Neural crest cell (in vitro differentiated cells): ENCODE results near the gene GPX6. TPM values are rescaled to one million over a fixed set of nuclear protein-coding genes. Genes with fewer than 3 reads are reported as not detected.
"Not testable (repeated sequence)": the region's sequence is repeated elsewhere in the genome, so short reads cannot be mapped to it uniquely, and the experiment has no call there.

Experiments used
- DNase-seq: peaks from one replicate; pipeline ENCODE4 v3.0.0; 2021; ENCODE audit warnings: low read depth, mixed read lengths, low spot score
- H3K27ac Mint-ChIP-seq: one replicate; pipeline ENCODE4 v1.8.0; 2021; ENCODE audit warnings: mild to moderate bottlenecking, mixed read lengths; ENCODE audit not compliant: unreplicated experiment
- H3K27me3 Mint-ChIP-seq: 2 replicates; pipeline ENCODE4 v1.8.0; 2021; ENCODE audit warnings: low read depth, mild to moderate bottlenecking, mixed read lengths
- H3K36me3 Mint-ChIP-seq: 2 replicates; pipeline ENCODE4 v1.8.0; 2021; ENCODE audit warnings: low read depth, mild to moderate bottlenecking, mixed read lengths
- H3K4me1 Mint-ChIP-seq: 2 replicates; pipeline ENCODE4 v1.8.0; 2021; ENCODE audit warnings: mixed read lengths
- H3K4me3 Mint-ChIP-seq: one replicate; pipeline ENCODE4 v1.8.0; 2021; ENCODE audit warnings: mild to moderate bottlenecking, mixed read lengths
- H3K9me3 Mint-ChIP-seq: 2 replicates; pipeline ENCODE4 v1.8.0; 2021; ENCODE audit warnings: mixed read lengths
- total RNA-seq: library from RNA; stranded (reverse); gene quantifications from 2 replicates; pipeline ENCODE4 v1.2.1, GENCODE V29; 2021
- TF ChIP-seq, protein P1 (sequence below): fragments of 200-600 bp; sonication (generic); conservative IDR thresholded peaks from 2 replicates; pipeline ENCODE4 v1.5.0; 2021; ENCODE audit warnings: antibody characterized with exemption, mild to moderate bottlenecking

GPX6 gene
- total RNA-seq, 1 donor from 2014 or later: not detected

DNA sequence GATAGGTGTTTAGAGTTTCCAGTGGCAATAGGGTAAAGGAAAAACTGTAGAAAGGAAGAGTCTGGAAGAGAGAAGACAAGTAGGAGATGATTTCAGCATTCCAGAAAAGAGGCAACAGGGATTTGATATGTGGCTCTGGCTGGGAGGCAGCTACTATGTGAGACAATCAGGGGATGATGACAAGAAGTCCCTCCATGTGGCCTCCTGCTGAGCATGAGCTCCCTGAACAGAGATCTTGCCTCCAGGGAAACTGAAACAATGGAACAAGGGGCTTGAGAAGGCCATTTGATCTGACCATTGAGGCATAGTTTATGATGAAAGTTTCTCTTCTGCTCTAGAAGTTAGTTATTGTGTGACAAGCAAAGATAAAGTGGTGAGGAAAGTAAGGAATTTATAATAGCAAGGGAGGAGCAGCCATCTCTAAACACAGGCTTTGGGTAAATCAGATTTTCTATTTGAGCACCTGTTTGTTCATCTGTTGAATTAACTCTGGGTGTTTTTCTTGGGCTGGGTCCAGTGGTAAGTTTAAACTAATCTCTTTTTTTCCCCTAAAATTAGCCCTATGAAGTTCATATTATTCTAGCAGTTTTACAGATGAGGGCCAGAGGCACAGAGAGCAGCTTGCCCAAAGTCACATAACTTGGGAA is 7.1 kb upstream of the GPX6 start:
- DNase-seq: no peak
- TF ChIP-seq, protein P1, sequence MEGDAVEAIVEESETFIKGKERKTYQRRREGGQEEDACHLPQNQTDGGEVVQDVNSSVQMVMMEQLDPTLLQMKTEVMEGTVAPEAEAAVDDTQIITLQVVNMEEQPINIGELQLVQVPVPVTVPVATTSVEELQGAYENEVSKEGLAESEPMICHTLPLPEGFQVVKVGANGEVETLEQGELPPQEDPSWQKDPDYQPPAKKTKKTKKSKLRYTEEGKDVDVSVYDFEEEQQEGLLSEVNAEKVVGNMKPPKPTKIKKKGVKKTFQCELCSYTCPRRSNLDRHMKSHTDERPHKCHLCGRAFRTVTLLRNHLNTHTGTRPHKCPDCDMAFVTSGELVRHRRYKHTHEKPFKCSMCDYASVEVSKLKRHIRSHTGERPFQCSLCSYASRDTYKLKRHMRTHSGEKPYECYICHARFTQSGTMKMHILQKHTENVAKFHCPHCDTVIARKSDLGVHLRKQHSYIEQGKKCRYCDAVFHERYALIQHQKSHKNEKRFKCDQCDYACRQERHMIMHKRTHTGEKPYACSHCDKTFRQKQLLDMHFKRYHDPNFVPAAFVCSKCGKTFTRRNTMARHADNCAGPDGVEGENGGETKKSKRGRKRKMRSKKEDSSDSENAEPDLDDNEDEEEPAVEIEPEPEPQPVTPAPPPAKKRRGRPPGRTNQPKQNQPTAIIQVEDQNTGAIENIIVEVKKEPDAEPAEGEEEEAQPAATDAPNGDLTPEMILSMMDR: no peak
- H3K36me3 Mint-ChIP-seq: no peaks in the 10 kb centered on the region
- peaks cover 8% of the 10 kb centered on the region for H3K4me1 Mint-ChIP-seq
- H3K27ac Mint-ChIP-seq: no peak overlapping the region
- H3K9me3 Mint-ChIP-seq: no peaks in the 10 kb centered on the region
- peaks cover 24% of the 10 kb centered on the region for H3K27me3 Mint-ChIP-seq
- no peak overlapping the region for H3K4me3 Mint-ChIP-seq

DNA sequence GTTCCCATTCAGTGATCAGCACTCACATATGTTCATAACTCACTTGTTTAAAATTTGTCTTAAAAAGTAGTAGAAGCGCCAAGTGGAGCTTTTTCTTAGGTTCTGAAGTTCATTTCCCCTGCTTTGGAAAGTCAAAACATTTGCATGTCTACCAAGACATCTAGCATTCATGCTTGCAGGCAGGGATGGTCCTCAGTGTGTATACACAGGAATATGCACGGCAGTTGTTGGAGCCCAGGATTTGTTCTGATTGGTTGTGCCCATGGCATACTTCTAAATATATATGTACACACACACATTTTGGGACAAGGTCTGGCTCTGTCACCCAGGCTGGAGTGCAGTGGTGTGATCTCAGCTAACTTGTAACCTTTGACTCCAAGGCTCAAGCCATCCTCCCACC is 2.4 kb upstream of the GPX6 start:
- Mint-ChIP-seq H3K27me3 (peaks cover 23% of the 10 kb centered on the region), H3K4me1 (peaks cover 8% of the 10 kb centered on the region), H3K9me3 (no peaks in the 10 kb centered on the region), H3K4me3 (no peak overlapping the region), H3K27ac (no peak overlapping the region), H3K36me3 (no peaks in the 10 kb centered on the region)
- TF ChIP-seq, protein P1: no peak
- DNase-seq: no peak

DNA sequence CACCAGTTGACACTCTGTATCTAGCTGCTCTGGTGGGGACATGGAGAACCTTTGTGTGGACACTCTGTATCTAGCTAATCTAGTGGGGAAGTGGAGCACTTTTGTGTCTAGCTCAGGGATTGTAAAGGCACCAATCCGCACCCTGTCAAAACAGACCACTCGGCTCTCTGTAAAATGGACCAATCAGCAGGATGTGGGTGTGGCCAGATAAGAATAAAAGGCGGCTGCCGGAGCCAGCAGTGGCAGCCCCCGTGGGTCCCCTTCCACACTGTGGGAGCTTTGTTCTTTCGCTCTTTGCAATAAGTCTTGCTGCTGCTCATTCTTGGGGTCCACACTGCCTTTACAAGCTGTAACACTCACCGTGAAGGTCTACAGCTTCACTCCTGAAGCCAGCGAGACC is 3.2 kb downstream of the GPX6 start:
- not testable (repeated sequence) for H3K36me3 Mint-ChIP-seq, H3K4me1 Mint-ChIP-seq, H3K9me3 Mint-ChIP-seq, H3K4me3 Mint-ChIP-seq, DNase-seq, H3K27me3 Mint-ChIP-seq, H3K27ac Mint-ChIP-seq

- no peak overlapping the region for H3K4me3 Mint-ChIP-seq
- H3K36me3 Mint-ChIP-seq: no peaks in the 10 kb centered on the region
- H3K27me3 Mint-ChIP-seq: peaks cover 6% of the 10 kb centered on the region
- TF ChIP-seq, protein P1: no peak
- H3K9me3 Mint-ChIP-seq: no peaks in the 10 kb centered on the region
- H3K4me1 Mint-ChIP-seq: peaks cover 6% of the 10 kb centered on the region
- DNase-seq: no peak
- H3K27ac Mint-ChIP-seq: no peak overlapping the region
Observed at GRCh38 chr6:28511628-28512300, 3.8 kb downstream of the GPX6 start.

GRCh38 chr6:28506807-28507475 is 8.7 kb downstream of the GPX6 start:
- TF ChIP-seq, protein P1: no peak
- no peak overlapping the region for H3K4me3 Mint-ChIP-seq
- no peaks in the 10 kb centered on the region for H3K36me3 Mint-ChIP-seq

GRCh38 chr6:28505733-28506132 is 9.9 kb downstream of the GPX6 start:
- Mint-ChIP-seq H3K4me3 (no peak overlapping the region), H3K27me3 (no peaks in the 10 kb centered on the region), H3K27ac (no peak overlapping the region), H3K9me3 (no peaks in the 10 kb centered on the region), H3K36me3 (no peaks in the 10 kb centered on the region), H3K4me1 (peaks cover 12% of the 10 kb centered on the region)
- TF ChIP-seq, protein P1: no peak
- DNase-seq: no peak

More at GRCh38 chr6:28506807-28507475, 8.7 kb downstream of the GPX6 start:
- Mint-ChIP-seq H3K27me3 (no peaks in the 10 kb centered on the region), H3K9me3 (no peaks in the 10 kb centered on the region), H3K27ac (no peak overlapping the region), H3K4me1 (peaks cover 12% of the 10 kb centered on the region)
- DNase-seq: no peak

- not testable (repeated sequence) for H3K27ac Mint-ChIP-seq, H3K9me3 Mint-ChIP-seq, H3K4me3 Mint-ChIP-seq, DNase-seq, H3K27me3 Mint-ChIP-seq, H3K36me3 Mint-ChIP-seq
- peaks cover 18% of the 10 kb centered on the region for H3K4me1 Mint-ChIP-seq
Observed at GRCh38 chr6:28502709-28503305, 12.8 kb downstream of the GPX6 start.

DNA sequence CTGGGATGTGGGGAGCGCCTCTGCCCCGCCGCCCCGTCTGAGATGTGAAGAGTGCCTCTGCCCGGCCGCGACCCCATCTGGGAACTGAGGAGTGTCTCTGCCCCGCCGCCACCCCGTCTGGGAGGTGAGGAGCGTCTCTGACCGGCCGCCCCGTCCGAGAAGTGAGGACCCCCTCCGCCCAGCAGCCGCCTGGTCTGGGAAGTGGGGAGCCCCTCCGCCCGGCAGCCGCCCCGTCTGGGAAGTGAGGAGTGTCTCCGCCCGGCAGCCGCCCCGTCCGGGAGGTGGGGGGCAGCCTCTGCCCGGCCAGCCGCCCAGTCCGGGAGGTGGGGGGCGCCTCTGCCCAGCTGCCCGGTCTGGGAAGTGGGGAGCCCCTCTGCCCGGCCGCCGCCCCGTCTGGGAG is 13.5 kb downstream of the GPX6 start:
- not testable (repeated sequence) for H3K4me3 Mint-ChIP-seq, H3K27me3 Mint-ChIP-seq, DNase-seq, H3K27ac Mint-ChIP-seq, H3K9me3 Mint-ChIP-seq, H3K36me3 Mint-ChIP-seq
- peaks cover 21% of the 10 kb centered on the region for H3K4me1 Mint-ChIP-seq
